IMR-90 (cell line): Measurements from ENCODE around the gene ADGRL3. TPM values are rescaled to one million over a fixed set of nuclear protein-coding genes. Genes with fewer than 3 reads are reported as not detected.

Experiments used
- ATAC-seq: fragments of 200-7000 bp; cut with Tn5 transposase; 2 replicates; pipeline ENCODE4 v1.9.1; 2020; ENCODE audit warnings: low read depth, mild to moderate bottlenecking, moderate library complexity
- BruUV-seq: library from RNA; stranded (reverse); fragments of 400-500 nt; replicated peaks from 2 replicates; lab custom pipeline; 2021; lab: Mats Ljungman, UMichigan
- CTCF ChIA-PET: fragments of 300-600 bp; formaldehyde crosslinking; extraction: SDS; loops from one replicate; lab custom pipeline; 2021; ENCODE audit warnings: antibody characterized with exemption; lab: Yijun Ruan, JAX
- POLR2A ChIA-PET: fragments of 300-600 bp; sonication (Branson Sonifier 250); formaldehyde crosslinking; loops from one replicate; lab custom pipeline; 2022; ENCODE audit warnings: antibody characterized with exemption; ENCODE audit not compliant: unreplicated experiment; lab: Charles Lee
- DNase-seq: peaks from one replicate; pipeline ENCODE4 v3.0.0; 2013
- H2AFZ ChIP-seq: replicated peaks from 2 replicates; pipeline ENCODE3; 2013; ENCODE audit warnings: low read length, mild to moderate bottlenecking; ENCODE audit not compliant: poor library complexity
- H2AK5ac ChIP-seq: 2 replicates; pipeline ENCODE4 v1.6.1; 2013; ENCODE audit warnings: low read depth, low read length, inconsistent platforms
- H2AK9ac ChIP-seq: replicated peaks from 2 replicates; pipeline ENCODE3; 2013; ENCODE audit warnings: mild to moderate bottlenecking, low read depth, low read length, moderate library complexity; ENCODE audit not compliant: poor library complexity
- H2BK120ac ChIP-seq: 2 replicates; pipeline ENCODE4 v1.6.1; 2013; ENCODE audit warnings: low read depth, low read length, inconsistent platforms
- H2BK15ac ChIP-seq: 3 replicates; pipeline ENCODE4 v1.6.1; 2013; ENCODE audit warnings: low read depth, low read length, inconsistent platforms
- H2BK20ac ChIP-seq: 2 replicates; pipeline ENCODE4 v1.6.1; 2013; ENCODE audit warnings: low read depth, mild to moderate bottlenecking, inconsistent platforms, low read length, moderate library complexity
- H2BK5ac ChIP-seq: 2 replicates; pipeline ENCODE4 v1.6.1; 2013; ENCODE audit warnings: mild to moderate bottlenecking, low read depth, low read length, inconsistent platforms; ENCODE audit not compliant: poor library complexity, severe bottlenecking
- H3K14ac ChIP-seq: replicated peaks from 2 replicates; pipeline ENCODE4 v1.6.1; 2013; ENCODE audit warnings: low read depth, low read length, inconsistent platforms
- H3K18ac ChIP-seq: 2 replicates; pipeline ENCODE4 v1.6.1; 2013; ENCODE audit warnings: low read depth, low read length, control low read depth
- H3K23ac ChIP-seq: 2 replicates; pipeline ENCODE4 v1.6.1; 2013; ENCODE audit warnings: low read depth, low read length, inconsistent platforms
- H3K27ac ChIP-seq: 2 replicates; pipeline ENCODE4 v1.5.1; 2013; ENCODE audit warnings: mild to moderate bottlenecking, control low read depth, low read length; ENCODE audit not compliant: insufficient read depth
- H3K27me3 ChIP-seq: 2 replicates; pipeline ENCODE4 v1.6.1; 2013; ENCODE audit warnings: low read length; ENCODE audit not compliant: control insufficient read depth, insufficient read depth
- H3K36me3 ChIP-seq: 2 replicates; pipeline ENCODE4 v1.6.1; 2013; ENCODE audit warnings: low read length, mixed read lengths; ENCODE audit not compliant: control insufficient read depth, insufficient read depth
- H3K4ac ChIP-seq: 2 replicates; pipeline ENCODE4 v1.6.1; 2013; ENCODE audit warnings: low read depth, low read length, inconsistent platforms
- H3K4me1 ChIP-seq: 2 replicates; pipeline ENCODE4 v1.6.1; 2013; ENCODE audit warnings: low read length, mixed read lengths; ENCODE audit not compliant: control insufficient read depth, insufficient read depth
- H3K4me2 ChIP-seq: 2 replicates; pipeline ENCODE4 v1.6.1; 2013; ENCODE audit warnings: low read depth, mild to moderate bottlenecking, control low read depth, low read length, moderate library complexity
- H3K4me3 ChIP-seq: 2 replicates; pipeline ENCODE4 v1.5.1; 2013; ENCODE audit warnings: low read depth, mild to moderate bottlenecking, control low read depth, low read length, moderate library complexity; ENCODE audit not compliant: insufficient read depth
- H3K56ac ChIP-seq: 2 replicates; pipeline ENCODE4 v1.6.1; 2013; ENCODE audit warnings: low read length, inconsistent platforms; ENCODE audit not compliant: insufficient read depth; ENCODE audit errors: extremely low read depth
- H3K79me1 ChIP-seq, 2 experiments: 2 replicates each; pipeline ENCODE4 v1.6.1; 2013; ENCODE audit warnings: low read length in 2 of 2, inconsistent platforms in 1 of 2, low read depth in 1 of 2
- H3K9ac ChIP-seq: 2 replicates; pipeline ENCODE4 v1.6.1; 2013; ENCODE audit warnings: low read depth, low read length, control low read depth
- H3K9me1 ChIP-seq: 2 replicates; pipeline ENCODE4 v1.6.1; 2013; ENCODE audit warnings: low read length, inconsistent platforms; ENCODE audit not compliant: insufficient read depth
- H3K9me3 ChIP-seq: 2 replicates; pipeline ENCODE4 v1.6.1; 2013; ENCODE audit warnings: low read length; ENCODE audit not compliant: control insufficient read depth, insufficient read depth
- H4K20me1 ChIP-seq: 2 replicates; pipeline ENCODE4 v1.6.1; 2013; ENCODE audit warnings: low read length, inconsistent platforms; ENCODE audit not compliant: insufficient read depth
- H4K5ac ChIP-seq: 2 replicates; pipeline ENCODE4 v1.6.1; 2013; ENCODE audit warnings: mild to moderate bottlenecking, low read depth, low read length, control low read depth
- H4K8ac ChIP-seq, 2 experiments: 2 replicates each; pipeline ENCODE4 v1.6.1; 2013; ENCODE audit warnings: low read depth in 2 of 2, low read length in 2 of 2, control low read depth in 1 of 2, inconsistent platforms in 1 of 2
- H4K91ac ChIP-seq: 2 replicates; pipeline ENCODE4 v1.6.1; 2013; ENCODE audit warnings: low read depth, low read length, inconsistent platforms; ENCODE audit not compliant: insufficient read depth
- CEBPB ChIP-seq: IDR thresholded peaks from 2 replicates; pipeline ENCODE4 v1.6.1; 2012; ENCODE audit warnings: low read depth, low read length, improper control_type of control experiment
- CHD1 ChIP-seq: IDR thresholded peaks from 2 replicates; pipeline ENCODE4 v1.6.1; 2012; ENCODE audit warnings: low read depth, low read length, improper control_type of control experiment
- FOS ChIP-seq: fragments of 150-350 bp; IDR thresholded peaks from 2 replicates; pipeline ENCODE4 v1.6.1; 2016; ENCODE audit warnings: low read depth, low read length
- MAFK ChIP-seq: IDR thresholded peaks from 2 replicates; pipeline ENCODE4 v1.6.1; 2012; ENCODE audit warnings: low read depth, low read length, improper control_type of control experiment
- POLR2A ChIP-seq: IDR thresholded peaks from 2 replicates; pipeline ENCODE4 v1.6.1; 2012; ENCODE audit warnings: mild to moderate bottlenecking, low read depth, low read length
- RCOR1 ChIP-seq: IDR thresholded peaks from 2 replicates; pipeline ENCODE4 v1.6.1; 2012; ENCODE audit warnings: mild to moderate bottlenecking, low read length, improper control_type of control experiment; ENCODE audit not compliant: insufficient replicate concordance
- RFX5 ChIP-seq: IDR thresholded peaks from 2 replicates; pipeline ENCODE4 v1.8.0; 2012; ENCODE audit warnings: low read depth, mild to moderate bottlenecking, low read length, moderate library complexity
- SMC3 ChIP-seq: fragments of 150-350 bp; IDR thresholded peaks from 2 replicates; pipeline ENCODE4 v1.6.1; 2016; ENCODE audit warnings: low read depth, mild to moderate bottlenecking, antibody characterized with exemption, low read length, moderate library complexity
- WGBS, 2 experiments: methylation state at CpG; one replicate each; pipeline versions ENCODE4 v1.1.5 to v1.1.7; 2013; ENCODE audit warnings: missing lambda C conversion rate in 2 of 2; ENCODE audit not compliant: insufficient read length in 1 of 2; ENCODE audit errors: extremely low coverage in 2 of 2; 5-methylcytosine and 5-hydroxymethylcytosine counted together
- dilution Hi-C: fragments of 300-500 bp; cut with HindIII; formaldehyde crosslinking; loops from one replicate; pipeline ENCODE4 v1.14.3; 2018; ENCODE audit warnings: low sequenced_read_pairs; ENCODE audit not compliant: unreplicated experiment
- in situ Hi-C: fragments of 300-500 bp; cut with MboI; formaldehyde crosslinking; loops from 3 replicates; pipeline ENCODE4 v1.14.3; 2019; ENCODE audit warnings: low sequenced_read_pairs, inconsistent platforms, mixed read lengths
- intact Hi-C: fragments of 100-400 bp; cut with micrococcal nuclease; formaldehyde crosslinking; loops from 2 replicates; pipeline ENCODE4 v1.10.0; 2022
- polyA plus RNA-seq, 3 experiments: library from polyadenylated mRNA; depleted of rRNA; stranded (reverse); fragments of >200 nt; gene quantifications; 2 replicates each; pipeline ENCODE4 v1.2.3, GENCODE V29; 2012; ENCODE audit warnings: low replicate concordance in 1 of 3
- total RNA-seq: library from RNA; depleted of rRNA; stranded (reverse); fragments of >200 nt; gene quantifications from 2 replicates; pipeline ENCODE4 v1.2.3, GENCODE V29; 2012
- TF ChIP-seq, protein P1 (sequence below): fragments of 150-350 bp; IDR thresholded peaks from 2 replicates; pipeline ENCODE4 v1.6.1; 2017; ENCODE audit warnings: mild to moderate bottlenecking, antibody characterized with exemption, low read length, low read depth

ADGRL3 gene
- total and polyA plus RNA-seq, 2 of the 4 experiments (the other 2 are of a cell fraction) = 0.46 to 2.5 TPM

DNA sequence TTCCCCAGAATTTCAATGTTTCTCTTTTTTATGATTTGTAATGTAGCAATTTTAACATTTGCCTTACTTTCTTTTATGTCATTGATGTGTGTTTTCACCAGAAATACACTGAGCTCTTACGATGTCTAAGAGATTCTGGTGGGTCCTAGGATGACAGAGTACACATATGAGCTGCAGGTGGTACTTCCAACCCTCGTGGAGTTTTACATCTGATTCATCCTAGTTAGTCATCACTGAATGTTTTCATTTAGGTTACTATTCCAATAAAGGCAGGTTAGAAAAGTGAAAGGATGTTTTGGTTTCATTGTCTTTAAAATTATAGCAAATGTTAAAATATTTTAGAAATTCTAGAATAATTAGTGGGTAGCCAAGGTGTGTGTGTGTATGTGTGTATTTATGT, 605.9 kb downstream of the ADGRL3 start:
- Histone ChIP-seq H3K79me1 (no peaks in the 10 kb centered on the region), H4K20me1 (no peaks in the 10 kb centered on the region), H3K4ac (no peak overlapping the region), H3K4me3 (no peak overlapping the region), H3K27me3 (no peaks in the 10 kb centered on the region), H3K9ac (no peak overlapping the region), H3K14ac (no peak overlapping the region), H2AFZ (no peak overlapping the region), H2BK15ac (no peak overlapping the region), H3K9me1 (no peaks in the 10 kb centered on the region), H3K18ac (no peak overlapping the region), H4K5ac (no peak overlapping the region), H2BK5ac (no peak overlapping the region), H3K4me1 (no peaks in the 10 kb centered on the region), H3K23ac (no peak overlapping the region), H3K36me3 (no peaks in the 10 kb centered on the region), H3K4me2 (no peak overlapping the region), H3K56ac (no peak overlapping the region), H2AK9ac (no peak overlapping the region), H2AK5ac (no peak overlapping the region), H4K91ac (no peak overlapping the region), H3K9me3 (no peaks in the 10 kb centered on the region), H4K8ac (no peak overlapping the region), H2BK120ac (no peak overlapping the region), H2BK20ac (no peak overlapping the region), H3K27ac (no peak overlapping the region)
- in situ Hi-C loops = no loop called here
- CTCF ChIA-PET = no interaction called here
- TF ChIP-seq MAFK = no peak
- TF ChIP-seq, protein P1, sequence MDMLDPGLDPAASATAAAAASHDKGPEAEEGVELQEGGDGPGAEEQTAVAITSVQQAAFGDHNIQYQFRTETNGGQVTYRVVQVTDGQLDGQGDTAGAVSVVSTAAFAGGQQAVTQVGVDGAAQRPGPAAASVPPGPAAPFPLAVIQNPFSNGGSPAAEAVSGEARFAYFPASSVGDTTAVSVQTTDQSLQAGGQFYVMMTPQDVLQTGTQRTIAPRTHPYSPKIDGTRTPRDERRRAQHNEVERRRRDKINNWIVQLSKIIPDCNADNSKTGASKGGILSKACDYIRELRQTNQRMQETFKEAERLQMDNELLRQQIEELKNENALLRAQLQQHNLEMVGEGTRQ = no peak
- TF ChIP-seq FOS = no peak
- TF ChIP-seq CHD1 = no peak
- TF ChIP-seq SMC3 = no peak
- no peak for TF ChIP-seq POLR2A
- no peak for TF ChIP-seq RFX5
- no peak for TF ChIP-seq CEBPB
- TF ChIP-seq RCOR1 = no peak
- no peak for ATAC-seq
- BruUV-seq = no TSS peak
- POLR2A ChIA-PET = no interaction called here
- intact Hi-C loops = no loop called here
- DNase-seq = no peak
- no CpG with 5 or more reads among the region's 2 CpGs for WGBS, 2 experiments
- dilution Hi-C loops = no loop called here
